ENCODE results near the gene RNU6-8. TPM values are rescaled to one million over a fixed set of nuclear protein-coding genes. Genes with fewer than 3 reads are reported as not detected.

The RNU6-8 gene
- total RNA-seq, 8 experiments from 2014 or later = not detected

- H3K4me1 ChIP-seq (replicated peaks in 1 of 2) = no peaks in the 10 kb centered on the region
- H3K4me3 ChIP-seq = peak within 1 kb of the TSS; percentile 55 to 81 (median 59)
- in situ Hi-C loops (cut with MboI; ENCODE audit: low pct_unique_long_range_greater_than_20kb in 2 of 9, low sequenced_read_pairs in 9 of 9, unreplicated experiment in 9 of 9) = no loop called here
Measured at GRCh38 chr14:32201816-32202490, 1.1 kb downstream of the RNU6-8 start, which contains the start of gene RNU6-7. Gene RNU6-7 (plus strand): TSS chr14:32202045.

GRCh38 chr14:32201193-32201815 is 1.8 kb downstream of the RNU6-8 start:
- in situ Hi-C loops (cut with MboI; ENCODE audit: low pct_unique_long_range_greater_than_20kb in 2 of 9, low sequenced_read_pairs in 9 of 9, unreplicated experiment in 9 of 9) = no loop called here
- Histone ChIP-seq H3K4me3 (peak overlapping the region; percentile 55 to 81 (median 59)), H3K4me1 (replicated peaks in 1 of 2) (no peaks in the 10 kb centered on the region), H3K27ac (peak overlapping the region; percentile 98)
- ATAC-seq (replicated peaks in 6 of 8) = peak; percentile 61 to 84 (median 82)
- 0 to 4% (median 0%) methylated on average over 2 to 25 of the region's 46 CpGs; no CpG with 5 or more reads in 4 of the 10 experiments for WGBS, 10 experiments

More at GRCh38 chr14:32201816-32202490, 1.1 kb downstream of the RNU6-8 start, which contains the start of gene RNU6-7:
- H3K27ac ChIP-seq = peak within 1 kb of the TSS; percentile 98
- ATAC-seq (replicated peaks in 6 of 8) = peak in 6 of 8 experiments; percentile 1 to 59 (median 52)
- WGBS, 10 experiments = 0 to 50% (median 0%) methylated on average over 2 to 29 of the region's 40 CpGs

GRCh38 chr14:32200368-32201192 is 2.5 kb downstream of the RNU6-8 start:
- in situ Hi-C loops (cut with MboI; ENCODE audit: low pct_unique_long_range_greater_than_20kb in 2 of 9, low sequenced_read_pairs in 9 of 9, unreplicated experiment in 9 of 9) = no loop called here
- H3K27ac ChIP-seq = no peak overlapping the region
- no peak for ATAC-seq (replicated peaks in 6 of 8)
- H3K4me1 ChIP-seq (replicated peaks in 1 of 2) = no peaks in the 10 kb centered on the region
- WGBS, 10 experiments = 3 to 59% (median 18%) methylated on average over 3 to 13 of the region's 14 CpGs
- H3K4me3 ChIP-seq = peak overlapping the region; percentile 55 to 81 (median 59)

- in situ Hi-C loops (cut with MboI; ENCODE audit: low pct_unique_long_range_greater_than_20kb in 2 of 9, low sequenced_read_pairs in 9 of 9, unreplicated experiment in 9 of 9) = no loop called here
- no peak for ATAC-seq (replicated peaks in 6 of 8)
- 0 to 86% (median 32%) methylated on average over 1 of the region's 1 CpG; no CpG with 5 or more reads in 2 of the 10 experiments for WGBS, 10 experiments
- Histone ChIP-seq H3K27ac (no peak overlapping the region), H3K4me1 (replicated peaks in 1 of 2) (no peaks in the 10 kb centered on the region), H3K4me3 (no peak overlapping the region)
Measured at GRCh38 chr14:32197919-32198318, 5.2 kb downstream of the RNU6-8 start.

GRCh38 chr14:32195636-32196035 is 7.4 kb downstream of the RNU6-8 start:
- no peak for ATAC-seq (replicated peaks in 6 of 8)
- in situ Hi-C loops (cut with MboI; ENCODE audit: low pct_unique_long_range_greater_than_20kb in 2 of 9, low sequenced_read_pairs in 9 of 9, unreplicated experiment in 9 of 9) = no loop called here
- Histone ChIP-seq H3K4me1 (replicated peaks in 1 of 2) (no peaks in the 10 kb centered on the region), H3K4me3 (no peak overlapping the region), H3K27ac (no peak overlapping the region)
- 0 to 86% (median 55%) methylated on average over 1 of the region's 1 CpG; no CpG with 5 or more reads in 1 of the 10 experiments for WGBS, 10 experiments

- WGBS, 10 experiments = 26 to 100% (median 84%) methylated on average over 1 to 2 of the region's 2 CpGs; no CpG with 5 or more reads in 1 of the 10 experiments
- in situ Hi-C loops (cut with MboI; ENCODE audit: low pct_unique_long_range_greater_than_20kb in 2 of 9, low sequenced_read_pairs in 9 of 9, unreplicated experiment in 9 of 9) = no loop called here
- Histone ChIP-seq H3K4me3 (no peak overlapping the region), H3K27ac (no peak overlapping the region), H3K4me1 (replicated peaks in 1 of 2) (no peaks in the 10 kb centered on the region)
- ATAC-seq (replicated peaks in 6 of 8) = no peak
Measured at GRCh38 chr14:32193532-32193931, 9.5 kb downstream of the RNU6-8 start.

GRCh38 chr14:32192712-32193373 is 10.2 kb downstream of the RNU6-8 start:
- ATAC-seq (replicated peaks in 6 of 8) = no peak
- Histone ChIP-seq H3K4me3 (no peak overlapping the region), H3K4me1 (replicated peaks in 1 of 2) (no peaks in the 10 kb centered on the region), H3K27ac (no peak overlapping the region)
- WGBS, 10 experiments = 0 to 100% (median 80%) methylated on average over 1 to 2 of the region's 2 CpGs; no CpG with 5 or more reads in 3 of the 10 experiments
- in situ Hi-C loops (cut with MboI; ENCODE audit: low pct_unique_long_range_greater_than_20kb in 2 of 9, low sequenced_read_pairs in 9 of 9, unreplicated experiment in 9 of 9) = no loop called here

GRCh38 chr14:32190673-32191072 is 12.4 kb downstream of the RNU6-8 start:
- Histone ChIP-seq H3K4me1 (replicated peaks in 1 of 2) (no peaks in the 10 kb centered on the region), H3K4me3 (no peak overlapping the region), H3K27ac (no peak overlapping the region)
- ATAC-seq (replicated peaks in 6 of 8) = no peak
- 29 to 100% (median 90%) methylated on average over 1 to 3 of the region's 3 CpGs; no CpG with 5 or more reads in 1 of the 10 experiments for WGBS, 10 experiments
- in situ Hi-C loops (cut with MboI; ENCODE audit: low pct_unique_long_range_greater_than_20kb in 2 of 9, low sequenced_read_pairs in 9 of 9, unreplicated experiment in 9 of 9) = no loop called here

- in situ Hi-C loops (cut with MboI; ENCODE audit: low pct_unique_long_range_greater_than_20kb in 2 of 9, low sequenced_read_pairs in 9 of 9, unreplicated experiment in 9 of 9) = no loop called here
- ATAC-seq (replicated peaks in 6 of 8) = no peak
- Histone ChIP-seq H3K27ac (no peak overlapping the region), H3K4me1 (replicated peaks in 1 of 2) (no peaks in the 10 kb centered on the region), H3K4me3 (no peak overlapping the region)
- WGBS, 10 experiments = 80 to 100% methylated on average over 1 of the region's 1 CpG; no CpG with 5 or more reads in 8 of the 10 experiments
Measured at GRCh38 chr14:32189811-32190210, 13.3 kb downstream of the RNU6-8 start.

GRCh38 chr14:32186248-32186647 is 16.8 kb downstream of the RNU6-8 start:
- ATAC-seq (replicated peaks in 6 of 8) = no peak

GRCh38 chr14:32185097-32185496 is 18.0 kb downstream of the RNU6-8 start:
- Histone ChIP-seq H3K27ac (no peak overlapping the region), H3K4me3 (no peak overlapping the region), H3K4me1 (replicated peaks in 1 of 2) (no peaks in the 10 kb centered on the region)
- ATAC-seq (replicated peaks in 6 of 8) = no peak
- in situ Hi-C loops (cut with MboI; ENCODE audit: low pct_unique_long_range_greater_than_20kb in 2 of 9, low sequenced_read_pairs in 9 of 9, unreplicated experiment in 9 of 9) = no loop called here
- 15 to 100% (median 94%) methylated on average over 1 of the region's 1 CpG for WGBS, 10 experiments

More at GRCh38 chr14:32186248-32186647, 16.8 kb downstream of the RNU6-8 start:
- in situ Hi-C loops (cut with MboI; ENCODE audit: low pct_unique_long_range_greater_than_20kb in 2 of 9, low sequenced_read_pairs in 9 of 9, unreplicated experiment in 9 of 9) = no loop called here
- no peak overlapping the region for H3K27ac ChIP-seq
- H3K4me3 ChIP-seq = no peak overlapping the region
- no peaks in the 10 kb centered on the region for H3K4me1 ChIP-seq (replicated peaks in 1 of 2)

- in situ Hi-C loops (cut with MboI; ENCODE audit: low pct_unique_long_range_greater_than_20kb in 2 of 9, low sequenced_read_pairs in 9 of 9, unreplicated experiment in 9 of 9) = no loop called here
- Histone ChIP-seq H3K4me1 (replicated peaks in 1 of 2) (no peaks in the 10 kb centered on the region), H3K27ac (no peak overlapping the region), H3K4me3 (no peak overlapping the region)
- ATAC-seq (replicated peaks in 6 of 8) = no peak
- 21 to 94% (median 63%) methylated on average over 1 to 2 of the region's 2 CpGs; no CpG with 5 or more reads in 4 of the 10 experiments for WGBS, 10 experiments
Measured at GRCh38 chr14:32183151-32184058, 19.7 kb downstream of the RNU6-8 start.
